ENCODE measurements around the gene CDADC1.

Gene CDADC1

GRCh38 chr13:49330546-49330864 is 82.8 kb downstream of the CDADC1 start:
- no peak for TF ChIP-seq CTCF (conservative IDR thresholded peaks at IDR 0.05)
- no peak overlapping the region for H3K27ac ChIP-seq

GRCh38 chr13:49336655-49337054 is 88.9 kb downstream of the CDADC1 start:
- H3K27ac ChIP-seq: no peak overlapping the region; the same call in 1 of the 2 replicates
- no peak for TF ChIP-seq CTCF (conservative IDR thresholded peaks at IDR 0.05)

- no peak overlapping the region for H3K27ac ChIP-seq
- TF ChIP-seq CTCF (conservative IDR thresholded peaks at IDR 0.05): no peak
Observed at GRCh38 chr13:49340161-49340560, 92.4 kb downstream of the CDADC1 start.

GRCh38 chr13:49341517-49341916 is 93.8 kb downstream of the CDADC1 start:
- no peak overlapping the region for H3K27ac ChIP-seq
- no peak for TF ChIP-seq CTCF (conservative IDR thresholded peaks at IDR 0.05)

- H3K27ac ChIP-seq: no peak overlapping the region
- TF ChIP-seq CTCF (conservative IDR thresholded peaks at IDR 0.05): no peak
Observed at GRCh38 chr13:49341941-49342340, 94.2 kb downstream of the CDADC1 start.

DNA sequence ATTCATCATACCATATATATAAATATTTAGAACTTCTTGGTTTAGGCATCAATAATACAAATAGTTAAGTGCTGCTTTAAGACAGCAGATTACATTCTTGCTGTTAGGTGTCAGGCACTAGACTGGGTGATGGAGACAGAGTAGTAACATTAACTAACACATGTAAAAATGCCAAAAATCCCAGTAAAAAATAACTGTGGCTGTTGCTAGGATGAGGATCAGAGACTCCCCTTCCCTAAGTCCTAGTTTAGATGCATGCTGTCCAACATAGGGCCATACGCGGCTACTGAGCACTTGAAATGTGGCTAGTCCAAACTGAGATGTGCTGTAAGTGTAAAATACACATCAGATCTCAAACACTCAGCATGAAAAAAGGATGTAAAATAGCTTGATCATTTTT is 94.7 kb downstream of the CDADC1 start:
- H3K27ac ChIP-seq: no peak overlapping the region
- no peak for TF ChIP-seq CTCF (conservative IDR thresholded peaks at IDR 0.05)
